C1 segment of cervical spinal cord (tissue), 14 donors: ENCODE data around the gene KRT33B.
"Not testable (repeated sequence)": the region's sequence is repeated elsewhere in the genome, so short reads cannot be mapped to it uniquely, and the experiment has no call there.

Experiments used
- DNase-seq, 14 donors: peaks; one replicate each; lab custom pipeline; 2025; lab: John Stamatoyannopoulos, UW

The KRT33B gene

GRCh38 chr17:41393826-41394225 is 24.2 kb upstream of the KRT33B start:
- no peak for DNase-seq

- peak in 1 of 14 donors; percentile 17 for DNase-seq
Observed at GRCh38 chr17:41393294-41393693, 23.7 kb upstream of the KRT33B start.

DNA sequence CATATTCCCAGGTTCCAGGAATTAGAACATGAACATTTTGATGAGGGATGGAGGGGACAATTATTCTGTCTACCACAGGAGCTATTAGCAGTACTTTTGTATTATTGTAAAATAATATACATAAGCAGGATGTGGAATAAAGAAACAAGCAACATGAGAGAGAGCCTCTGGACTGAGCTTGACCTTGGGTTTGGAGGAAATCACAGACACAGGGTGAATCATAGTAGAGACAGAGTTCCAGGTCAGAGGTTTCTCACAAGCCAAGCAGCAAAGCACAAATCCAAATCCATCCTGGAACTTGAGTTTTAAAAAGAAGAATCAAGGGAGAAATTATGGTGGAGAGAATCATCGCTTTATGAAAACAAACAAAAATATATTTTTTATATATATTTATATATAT is 22.7 kb upstream of the KRT33B start:
- no peak for DNase-seq

DNA sequence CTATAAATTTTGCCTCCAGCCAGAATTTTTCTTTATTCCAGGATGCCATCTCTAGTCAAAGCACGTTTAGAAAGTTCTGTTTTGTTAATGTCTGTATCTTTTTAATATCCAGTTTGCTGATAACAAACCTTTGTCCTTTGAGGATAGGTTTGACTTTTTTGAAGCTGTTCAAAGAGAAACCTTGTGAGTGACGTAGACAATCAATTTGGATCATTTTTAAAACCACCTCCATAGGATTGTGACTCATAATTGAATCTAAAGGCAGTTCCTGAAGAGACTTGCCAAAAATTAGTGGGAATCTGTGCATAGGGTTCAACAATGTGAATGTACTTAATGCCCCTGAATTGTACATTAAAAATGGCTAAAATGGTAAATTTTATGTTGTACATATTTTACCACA is 21.9 kb upstream of the KRT33B start:
- no peak for DNase-seq

DNA sequence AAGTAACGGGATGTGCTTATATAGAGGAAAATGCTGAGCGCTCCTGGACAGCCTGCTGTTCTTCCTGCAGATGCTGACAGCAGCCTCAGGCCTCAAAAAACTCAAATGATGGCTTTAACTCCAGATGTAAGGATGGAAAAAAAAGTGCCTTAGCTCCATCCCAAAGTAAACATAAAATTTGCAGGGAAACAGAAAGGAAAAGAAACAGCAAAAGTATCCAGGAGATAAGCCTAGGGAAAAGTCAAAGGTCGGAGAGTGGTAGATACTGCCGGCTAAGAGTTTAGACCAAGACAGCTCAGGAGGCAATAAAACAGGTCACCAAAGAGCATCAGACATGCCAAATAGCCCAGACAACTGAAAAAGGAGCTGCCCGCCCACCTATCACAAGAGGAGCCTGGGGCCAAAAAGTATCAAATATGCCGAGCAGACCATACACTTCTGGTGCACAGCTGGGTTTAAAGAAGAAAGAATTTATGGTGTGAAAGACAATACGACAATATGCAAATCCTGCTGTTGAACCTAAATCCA is 20.9 kb upstream of the KRT33B start:
- no peak for DNase-seq

- no peak for DNase-seq
Observed at GRCh38 chr17:41387670-41388069, 18.1 kb upstream of the KRT33B start.

DNA sequence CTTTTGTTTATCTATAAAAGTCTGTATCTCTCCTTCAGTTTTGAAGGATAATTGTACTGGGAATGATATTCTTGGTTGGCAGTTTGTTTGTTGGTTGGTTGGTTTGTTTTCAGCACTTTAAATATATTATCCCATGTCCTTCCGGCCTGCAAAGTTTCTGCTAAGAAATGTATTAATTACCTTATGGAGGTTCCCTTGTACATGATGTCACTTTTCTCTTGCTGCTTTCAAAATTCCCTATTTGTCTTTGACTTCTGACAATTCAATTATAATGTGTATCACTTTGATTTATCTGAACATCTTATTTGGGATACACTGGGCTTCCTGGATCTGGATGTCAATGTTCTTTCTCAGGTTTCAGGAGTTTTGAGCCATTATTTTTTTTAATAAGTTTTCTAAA is 16.6 kb upstream of the KRT33B start:
- DNase-seq = no peak

- no peak for DNase-seq
Observed at GRCh38 chr17:41383690-41384089, 14.1 kb upstream of the KRT33B start.

- DNase-seq = no peak
Observed at GRCh38 chr17:41382394-41382793, 12.8 kb upstream of the KRT33B start.

DNA sequence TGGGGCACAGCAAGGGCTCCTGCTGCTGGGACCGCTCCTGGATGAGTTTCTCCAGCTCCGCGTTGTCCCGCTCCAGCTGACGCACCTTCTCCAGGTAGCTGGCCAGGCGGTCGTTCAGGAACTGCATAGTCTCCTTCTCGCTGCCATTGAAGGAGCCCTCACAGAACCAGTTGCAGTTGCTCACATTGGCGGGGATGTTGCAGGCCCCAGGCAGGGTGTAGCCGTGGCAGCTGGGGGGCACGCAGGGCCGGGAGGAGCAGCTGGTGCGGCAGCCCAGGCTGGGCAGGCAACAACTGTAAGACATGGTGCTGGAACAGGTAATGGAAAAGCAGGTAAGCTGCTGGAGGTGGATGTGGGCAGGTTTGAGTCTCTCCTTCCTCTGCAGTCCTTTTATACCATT is 12.3 kb upstream of the KRT33B start, which contains the start of gene KRT34:
Gene KRT34 (minus strand): TSS at position 364 of the 400 bp plus-strand sequence. CDS start 60 bp downstream, at position 304.
- DNase-seq = not testable (repeated sequence)

DNA sequence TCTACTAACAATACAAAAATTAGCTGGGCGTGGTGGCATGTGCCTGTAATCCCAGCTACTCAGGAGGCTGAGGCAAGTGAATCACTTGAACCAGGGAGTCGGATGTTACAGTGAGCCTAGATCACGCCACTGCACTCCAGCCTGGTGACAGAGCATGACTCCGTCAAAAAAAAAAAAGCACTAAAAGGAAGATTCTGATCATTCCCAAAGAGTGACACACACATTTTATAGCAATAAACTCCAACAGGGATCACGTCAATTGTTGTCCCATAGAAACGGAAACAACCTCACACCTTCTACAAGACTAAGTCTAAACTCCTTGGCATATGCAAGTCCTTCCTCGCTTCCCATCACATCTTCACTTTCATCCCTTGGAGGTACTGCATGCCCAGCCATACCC is 10.5 kb upstream of the KRT33B start:
- not testable (repeated sequence) for DNase-seq

DNA sequence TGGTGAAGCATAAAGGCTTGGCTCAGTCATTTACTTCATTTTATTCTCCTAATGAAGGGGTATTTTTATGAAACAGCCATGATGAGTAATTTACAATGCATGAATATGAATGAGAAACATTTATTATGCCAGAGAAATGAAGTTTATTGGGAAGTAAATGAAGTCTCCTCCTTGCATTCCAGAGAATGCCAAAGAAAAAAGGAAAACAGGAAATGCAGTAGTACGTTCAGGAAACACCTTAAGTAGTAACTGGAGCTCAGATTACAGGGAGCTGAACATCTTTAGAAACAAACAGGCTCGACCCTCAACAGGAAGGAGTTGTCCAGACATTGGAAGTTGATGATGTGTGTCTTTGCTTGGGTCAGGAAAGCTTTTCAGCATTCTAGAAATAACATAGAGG is 7.9 kb upstream of the KRT33B start:
- no peak for DNase-seq

DNA sequence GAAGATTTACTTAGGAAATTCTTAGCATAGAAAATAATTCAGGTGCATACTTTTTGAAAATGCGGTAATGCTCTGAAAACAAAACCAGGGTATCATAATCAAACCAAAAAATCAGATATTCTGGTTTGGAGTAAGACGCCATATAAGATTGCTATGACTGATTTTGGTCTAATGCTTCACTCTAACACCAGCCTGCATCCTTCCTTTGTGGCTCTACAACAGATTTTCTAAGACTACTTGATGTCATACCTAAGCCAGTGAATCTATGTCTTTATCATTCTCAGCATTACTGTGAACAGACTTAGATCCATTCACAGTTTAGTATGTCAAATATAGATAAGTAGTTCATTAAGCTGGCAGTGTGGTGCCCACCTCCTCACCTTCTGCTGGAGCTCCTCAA is 590 bp downstream of the KRT33B start:
- no peak for DNase-seq

GRCh38 chr17:41367426-41368075 is 2.1 kb downstream of the KRT33B start:
- DNase-seq = no peak

DNA sequence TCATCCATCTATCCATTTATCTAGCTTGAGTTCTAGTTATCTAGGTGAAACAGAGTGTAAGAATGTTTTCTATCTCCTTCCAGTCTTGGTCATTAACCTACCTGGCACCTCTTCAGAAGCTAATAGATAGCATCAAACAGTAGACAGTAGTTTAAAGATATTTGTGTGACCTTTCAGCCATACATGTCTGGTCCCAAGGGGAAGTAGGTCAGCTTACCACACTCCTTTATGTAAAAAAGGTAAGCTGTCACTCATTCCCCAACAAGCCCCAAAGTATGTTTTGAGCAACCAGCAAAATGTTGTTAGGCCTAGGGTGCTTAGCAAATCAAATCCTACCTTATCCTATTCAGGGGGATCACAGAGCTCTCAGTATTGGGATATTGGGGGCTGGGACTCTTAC is 3.5 kb downstream of the KRT33B start:
- DNase-seq = no peak

GRCh38 chr17:41363881-41364280 is 5.7 kb downstream of the KRT33B start:
- DNase-seq = no peak

- no peak for DNase-seq
Observed at GRCh38 chr17:41360296-41360995, 9.2 kb downstream of the KRT33B start.

- no peak for DNase-seq
Observed at GRCh38 chr17:41354536-41354935, 15.1 kb downstream of the KRT33B start.

DNA sequence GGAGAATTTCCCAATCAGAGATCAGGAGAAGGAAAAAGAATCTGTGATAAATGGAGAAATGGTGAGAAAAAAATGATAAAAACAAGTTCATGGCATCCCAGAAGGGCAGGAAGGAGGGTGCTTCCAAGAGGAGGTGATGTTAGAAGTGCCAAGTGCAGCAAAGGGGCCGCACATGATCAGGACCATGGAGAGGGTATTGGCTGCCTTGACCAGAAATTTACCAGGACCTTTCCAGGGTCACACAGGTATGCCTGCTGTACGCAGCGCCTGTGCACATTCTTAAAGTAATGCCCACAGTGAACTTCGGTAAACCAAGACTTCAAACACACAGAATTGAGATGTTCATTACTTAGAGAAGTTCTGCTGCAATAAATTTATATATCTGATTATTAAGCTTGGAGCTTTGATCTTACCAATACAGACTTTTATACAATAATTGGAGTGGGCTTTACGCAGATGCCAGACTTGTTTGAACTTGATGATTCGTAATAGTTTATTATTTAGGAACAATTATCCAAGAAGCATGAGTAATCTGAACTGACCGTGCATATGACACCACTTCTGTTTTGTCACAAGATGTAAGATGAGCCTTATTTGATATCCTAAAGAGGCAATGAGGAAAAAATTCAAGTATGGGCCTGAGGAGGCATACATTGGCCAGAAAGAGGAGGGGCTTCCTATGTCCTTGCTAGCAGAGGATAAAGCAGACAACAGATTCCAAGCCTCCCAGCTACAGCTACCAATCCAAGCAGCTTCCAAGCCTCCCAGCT is 16.8 kb downstream of the KRT33B start:
- no peak for DNase-seq

DNA sequence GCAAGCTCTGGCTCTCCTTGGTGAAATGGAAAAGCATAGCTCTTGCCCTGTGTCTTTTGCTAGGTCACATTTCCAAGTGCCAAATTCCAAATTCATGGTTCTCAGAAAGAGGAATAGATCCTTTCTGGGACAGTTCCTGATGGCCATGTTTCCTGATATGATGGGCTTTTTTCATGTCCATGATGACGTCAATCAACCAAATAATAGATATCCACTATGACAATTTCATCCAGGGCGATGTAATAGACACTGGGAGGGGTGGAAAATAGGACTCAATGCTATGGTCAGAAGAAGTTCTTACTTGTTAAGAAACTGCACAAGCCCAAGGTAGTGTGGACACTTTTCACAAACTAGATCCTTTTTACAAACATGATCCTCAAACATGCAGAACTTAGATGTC is 18.4 kb downstream of the KRT33B start:
- no peak for DNase-seq

- DNase-seq = not testable (repeated sequence)
Observed at GRCh38 chr17:41350381-41350878, 19.2 kb downstream of the KRT33B start, which contains the start of gene KRT33A. Gene KRT33A, minus strand, starts transcription at chr17:41350828. Its CDS starts 61 bp downstream, at chr17:41350767.
